HEK293 (cell line): ENCODE results near the gene PRAF2.

Experiments used
- ATF2 ChIP-seq: fragments of 450-650 bp; formaldehyde crosslinking; IDR thresholded peaks from 2 replicates; pipeline ENCODE4 v1.5.1; 2016; ENCODE audit warnings: missing biosample characterization, missing genetic modification characterization, low read depth
- GLIS1 ChIP-seq: fragments of 450-650 bp; formaldehyde crosslinking; IDR thresholded peaks from 2 replicates; pipeline ENCODE4 v1.5.1; 2016; ENCODE audit warnings: missing biosample characterization, missing genetic modification characterization
- GLIS2 ChIP-seq: fragments of 450-650 bp; formaldehyde crosslinking; IDR thresholded peaks from 2 replicates; pipeline ENCODE4 v1.5.1; 2016; ENCODE audit warnings: missing biosample characterization, missing genetic modification characterization
- INSM2 ChIP-seq: fragments of 450-650 bp; formaldehyde crosslinking; IDR thresholded peaks from 2 replicates; pipeline ENCODE4 v1.5.1; 2016; ENCODE audit warnings: missing biosample characterization, missing genetic modification characterization
- KLF10 ChIP-seq: fragments of 450-650 bp; IDR thresholded peaks from 2 replicates; pipeline ENCODE4 v1.5.1; 2018; ENCODE audit warnings: missing biosample characterization, mild to moderate bottlenecking, missing genetic modification characterization
- KLF8 ChIP-seq: fragments of 450-650 bp; formaldehyde crosslinking; IDR thresholded peaks from 2 replicates; pipeline ENCODE4 v1.5.1; 2016; ENCODE audit warnings: missing biosample characterization, missing genetic modification characterization
- KLF9 ChIP-seq: fragments of 450-650 bp; formaldehyde crosslinking; IDR thresholded peaks from 2 replicates; pipeline ENCODE4 v1.5.1; 2016; ENCODE audit warnings: missing biosample characterization, missing genetic modification characterization, low read depth
- PRDM10 ChIP-seq: fragments of 450-650 bp; formaldehyde crosslinking; IDR thresholded peaks from 2 replicates; pipeline ENCODE4 v1.5.1; 2016; ENCODE audit warnings: missing biosample characterization, missing genetic modification characterization
- TCF7L2 ChIP-seq: IDR thresholded peaks from 2 replicates; pipeline ENCODE4 v1.6.1; 2011; ENCODE audit warnings: low read depth, mild to moderate bottlenecking, inconsistent platforms, low read length, moderate library complexity, borderline replicate concordance
- ZBTB10 ChIP-seq: fragments of 450-650 bp; formaldehyde crosslinking; IDR thresholded peaks from 2 replicates; pipeline ENCODE4 v1.5.1; 2016; ENCODE audit warnings: missing biosample characterization, missing genetic modification characterization
- ZBTB26 ChIP-seq: fragments of 450-650 bp; formaldehyde crosslinking; optimal IDR thresholded peaks from 2 replicates; pipeline ENCODE3; 2016; ENCODE audit warnings: missing biosample characterization, mild to moderate bottlenecking, missing genetic modification characterization
- ZBTB7A ChIP-seq: fragments of 450-650 bp; formaldehyde crosslinking; IDR thresholded peaks from 2 replicates; pipeline ENCODE4 v1.5.1; 2016; ENCODE audit warnings: low read depth, missing biosample characterization, missing genetic modification characterization
- ZFP3 ChIP-seq: fragments of 450-650 bp; formaldehyde crosslinking; IDR thresholded peaks from 2 replicates; pipeline ENCODE4 v1.5.1; 2016; ENCODE audit warnings: low read depth, missing biosample characterization, missing genetic modification characterization
- ZNF112 ChIP-seq: fragments of 450-650 bp; formaldehyde crosslinking; IDR thresholded peaks from 2 replicates; pipeline ENCODE4 v1.5.0; 2017; ENCODE audit warnings: missing biosample characterization, missing genetic modification characterization
- ZNF121 ChIP-seq: fragments of 450-650 bp; formaldehyde crosslinking; IDR thresholded peaks from 2 replicates; pipeline ENCODE4 v1.5.1; 2016; ENCODE audit warnings: missing biosample characterization, missing genetic modification characterization
- ZNF138 ChIP-seq: fragments of 450-650 bp; formaldehyde crosslinking; IDR thresholded peaks from 2 replicates; pipeline ENCODE4 v1.5.1; 2016; ENCODE audit warnings: missing biosample characterization, missing genetic modification characterization, borderline replicate concordance
- ZNF155 ChIP-seq: fragments of 450-650 bp; formaldehyde crosslinking; IDR thresholded peaks from 2 replicates; pipeline ENCODE4 v1.5.1; 2016; ENCODE audit warnings: missing biosample characterization, missing genetic modification characterization
- ZNF280D ChIP-seq: fragments of 450-650 bp; formaldehyde crosslinking; IDR thresholded peaks from 2 replicates; pipeline ENCODE4 v1.5.1; 2016; ENCODE audit warnings: missing biosample characterization, missing genetic modification characterization
- ZNF362 ChIP-seq: fragments of 450-650 bp; formaldehyde crosslinking; IDR thresholded peaks from 2 replicates; pipeline ENCODE4 v1.5.1; 2016; ENCODE audit warnings: missing biosample characterization, missing genetic modification characterization
- ZNF416 ChIP-seq: fragments of 450-650 bp; formaldehyde crosslinking; IDR thresholded peaks from 2 replicates; pipeline ENCODE4 v1.5.1; 2016; ENCODE audit warnings: missing biosample characterization, missing genetic modification characterization
- ZNF510 ChIP-seq: fragments of 450-650 bp; formaldehyde crosslinking; IDR thresholded peaks from 2 replicates; pipeline ENCODE4 v1.5.1; 2018; ENCODE audit warnings: mild to moderate bottlenecking, missing genetic modification characterization, missing biosample characterization; ENCODE audit not compliant: insufficient replicate concordance
- ZNF514 ChIP-seq: fragments of 450-650 bp; formaldehyde crosslinking; IDR thresholded peaks from 2 replicates; pipeline ENCODE4 v1.5.1; 2016; ENCODE audit warnings: missing biosample characterization, missing genetic modification characterization
- ZNF571 ChIP-seq: fragments of 450-650 bp; formaldehyde crosslinking; IDR thresholded peaks from 2 replicates; pipeline ENCODE4 v1.5.0; 2017; ENCODE audit warnings: missing biosample characterization, missing genetic modification characterization
- ZNF654 ChIP-seq: fragments of 450-650 bp; formaldehyde crosslinking; IDR thresholded peaks from 2 replicates; pipeline ENCODE4 v1.5.1; 2016; ENCODE audit warnings: low read depth, missing biosample characterization, missing genetic modification characterization

PRAF2 gene

GRCh38 chrX:49039598-49040375 lies 34.0 kb downstream of the PRAF2 start (continued):
- peak; percentile 99 for TF ChIP-seq PRDM10
- TF ChIP-seq ZFP3: no peak
- no peak for TF ChIP-seq ZNF121 (tag by site-specific recombination)
- no peak for TF ChIP-seq ZNF510
- peak; percentile 65 for TF ChIP-seq GLIS2 (tag by site-specific recombination)
- no peak for TF ChIP-seq ZBTB10 (tag by site-specific recombination)
- peak; percentile 57; the same call in 1 of the 2 replicates for TF ChIP-seq KLF10
- TF ChIP-seq INSM2: no peak
- no peak for TF ChIP-seq ZNF112 (tag by site-specific recombination)
- no peak for TF ChIP-seq ZBTB26 (tag by site-specific recombination)
- TF ChIP-seq KLF8 (tag by site-specific recombination): no peak; the same call in 1 of the 2 replicates
- TF ChIP-seq ZNF416 (tag by site-specific recombination): no peak
- no peak for TF ChIP-seq ZNF280D (tag by site-specific recombination)
- no peak for TF ChIP-seq ZNF155
- 0 out of 2 replicates have a peak, but pooled peaks have one; percentile 3 for TF ChIP-seq GLIS1 (tag by site-specific recombination)
- TF ChIP-seq KLF9 (tag by site-specific recombination): peak; percentile 75
- no peak for TF ChIP-seq ZNF362 (tag by site-specific recombination)
- no peak for TF ChIP-seq ZNF138 (tag by site-specific recombination)
- TF ChIP-seq ZNF654: no peak
- TF ChIP-seq ATF2 (tag by site-specific recombination): no peak
- TF ChIP-seq TCF7L2: no peak
- no peak for TF ChIP-seq ZNF571 (tag by site-specific recombination)
- no peak for TF ChIP-seq ZNF514 (tag by site-specific recombination)
- no peak for TF ChIP-seq ZBTB7A
